22Rv1 (cell line): ENCODE measurements around the gene TET2.

ENCODE experiments used
- ZFX ChIP-seq: fragments of 450-650 bp; IDR thresholded peaks from 2 replicates; pipeline ENCODE4 v1.6.1; 2017; ENCODE audit warnings: antibody characterized with exemption, borderline replicate concordance
- TF ChIP-seq, protein P1 (sequence below): fragments of 450-650 bp; IDR thresholded peaks from 2 replicates; pipeline ENCODE4 v1.5.1; 2017; ENCODE audit warnings: mild to moderate bottlenecking

DNA sequence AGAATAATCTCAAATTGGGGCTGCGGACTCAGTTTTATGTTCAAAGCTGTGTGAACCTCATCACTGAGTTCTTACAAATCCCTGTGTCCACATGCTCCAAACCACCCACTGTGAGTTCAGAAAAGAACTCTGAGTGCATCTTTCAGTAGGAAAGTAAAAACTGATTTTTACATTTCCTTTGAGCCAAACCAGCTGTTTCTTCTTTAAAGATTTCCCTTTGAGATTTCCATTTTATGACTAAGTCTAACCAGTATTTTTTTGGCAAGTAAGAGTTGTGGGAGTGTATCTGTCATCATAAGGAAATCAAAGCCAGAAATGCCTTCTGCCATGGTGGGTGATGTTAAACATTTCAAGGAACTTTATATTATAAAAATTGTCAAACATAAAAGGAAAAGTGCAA, 100.0 kb downstream of the TET2 start:
- TF ChIP-seq, protein P1, sequence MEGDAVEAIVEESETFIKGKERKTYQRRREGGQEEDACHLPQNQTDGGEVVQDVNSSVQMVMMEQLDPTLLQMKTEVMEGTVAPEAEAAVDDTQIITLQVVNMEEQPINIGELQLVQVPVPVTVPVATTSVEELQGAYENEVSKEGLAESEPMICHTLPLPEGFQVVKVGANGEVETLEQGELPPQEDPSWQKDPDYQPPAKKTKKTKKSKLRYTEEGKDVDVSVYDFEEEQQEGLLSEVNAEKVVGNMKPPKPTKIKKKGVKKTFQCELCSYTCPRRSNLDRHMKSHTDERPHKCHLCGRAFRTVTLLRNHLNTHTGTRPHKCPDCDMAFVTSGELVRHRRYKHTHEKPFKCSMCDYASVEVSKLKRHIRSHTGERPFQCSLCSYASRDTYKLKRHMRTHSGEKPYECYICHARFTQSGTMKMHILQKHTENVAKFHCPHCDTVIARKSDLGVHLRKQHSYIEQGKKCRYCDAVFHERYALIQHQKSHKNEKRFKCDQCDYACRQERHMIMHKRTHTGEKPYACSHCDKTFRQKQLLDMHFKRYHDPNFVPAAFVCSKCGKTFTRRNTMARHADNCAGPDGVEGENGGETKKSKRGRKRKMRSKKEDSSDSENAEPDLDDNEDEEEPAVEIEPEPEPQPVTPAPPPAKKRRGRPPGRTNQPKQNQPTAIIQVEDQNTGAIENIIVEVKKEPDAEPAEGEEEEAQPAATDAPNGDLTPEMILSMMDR: no peak
- TF ChIP-seq ZFX: no peak
